ENCODE measurements around the gene THYN1. TPM values are rescaled to one million over a fixed set of nuclear protein-coding genes. Genes with fewer than 3 reads are reported as not detected.
"Not testable (repeated sequence)": the region's sequence is repeated elsewhere in the genome, so short reads cannot be mapped to it uniquely, and the experiment has no call there.

THYN1 gene
- total RNA-seq, 4 donors from 2014 or later: 12.7 to 27.8 (median 17.2) TPM

GRCh38 chr11:134288486-134288885, 35.3 kb upstream of the THYN1 start:
- H3K4me1 ChIP-seq: no peaks in the 10 kb centered on the region
- H3K36me3 ChIP-seq: no peaks in the 10 kb centered on the region
- ATAC-seq: no peak
- H3K27ac ChIP-seq: no peak overlapping the region
- no peaks in the 10 kb centered on the region for H3K27me3 ChIP-seq
- in situ Hi-C loops (cut with MboI; ENCODE audit: low sequenced_read_pairs in 4 of 4): no loop called here
- TF ChIP-seq CTCF (IDR thresholded peaks at IDR 0.05 in 4 of 5, conservative IDR thresholded peaks at IDR 0.05 in 1 of 5): no peak
- TF ChIP-seq POLR2A (IDR thresholded peaks at IDR 0.05): no peak
- no peaks in the 10 kb centered on the region for H3K9me3 ChIP-seq
- H3K4me3 ChIP-seq: no peak overlapping the region
- DNase-seq: no peak
- intact Hi-C loops (cut with DNase I; ENCODE audit: low total_unique reads): no loop called here

- intact Hi-C loops (cut with DNase I; ENCODE audit: low total_unique reads): no loop called here
- no peaks in the 10 kb centered on the region for H3K4me1 ChIP-seq
- H3K36me3 ChIP-seq: no peaks in the 10 kb centered on the region
- peaks cover 0 to under 1% (median 0%) of the 10 kb centered on the region in 3 donors for H3K27me3 ChIP-seq
- no peak overlapping the region for H3K4me3 ChIP-seq
- TF ChIP-seq CTCF (IDR thresholded peaks at IDR 0.05 in 4 of 5, conservative IDR thresholded peaks at IDR 0.05 in 1 of 5) (no peak), POLR2A (IDR thresholded peaks at IDR 0.05) (no peak)
- ATAC-seq: no peak
- DNase-seq: no peak
- H3K9me3 ChIP-seq: no peaks in the 10 kb centered on the region
- in situ Hi-C loops (cut with MboI; ENCODE audit: low sequenced_read_pairs in 4 of 4): no loop called here
- no peak overlapping the region for H3K27ac ChIP-seq
Measured at GRCh38 chr11:134287561-134287960, 34.4 kb upstream of the THYN1 start.

- intact Hi-C loops (cut with DNase I; ENCODE audit: low total_unique reads); ATAC-seq; H3K36me3 ChIP-seq; H3K9me3 ChIP-seq; in situ Hi-C loops (cut with MboI; ENCODE audit: low sequenced_read_pairs in 4 of 4); H3K27ac ChIP-seq; DNase-seq; H3K4me1 ChIP-seq; H3K4me3 ChIP-seq: not testable (repeated sequence)
- H3K27me3 ChIP-seq: peaks cover 0 to 17% (median 0%) of the 10 kb centered on the region in 3 donors
Measured at GRCh38 chr11:134284349-134284748, 31.2 kb upstream of the THYN1 start.

GRCh38 chr11:134283461-134284230, 30.5 kb upstream of the THYN1 start:
- intact Hi-C loops (cut with DNase I; ENCODE audit: low total_unique reads) (no loop called here), in situ Hi-C loops (cut with MboI; ENCODE audit: low sequenced_read_pairs in 4 of 4) (no loop called here)
- Histone ChIP-seq H3K4me3 (no peak overlapping the region), H3K27ac (no peak overlapping the region), H3K27me3 (peaks cover 0 to 22% (median 3%) of the 10 kb centered on the region in 3 donors), H3K4me1 (no peaks in the 10 kb centered on the region), H3K36me3 (no peaks in the 10 kb centered on the region), H3K9me3 (no peaks in the 10 kb centered on the region)
- TF ChIP-seq CTCF (IDR thresholded peaks at IDR 0.05 in 4 of 5, conservative IDR thresholded peaks at IDR 0.05 in 1 of 5) (no peak), POLR2A (IDR thresholded peaks at IDR 0.05) (no peak)
- ATAC-seq (no peak), DNase-seq (no peak)

GRCh38 chr11:134282121-134283045, 29.2 kb upstream of the THYN1 start:
- in situ Hi-C loops (cut with MboI; ENCODE audit: low sequenced_read_pairs in 4 of 4): no loop called here
- Histone ChIP-seq H3K9me3 (no peaks in the 10 kb centered on the region), H3K27me3 (peaks cover 12 to 35% (median 16%) of the 10 kb centered on the region in 3 donors), H3K4me3 (no peak overlapping the region), H3K4me1 (no peaks in the 10 kb centered on the region), H3K27ac (no peak overlapping the region), H3K36me3 (no peaks in the 10 kb centered on the region)
- TF ChIP-seq POLR2A (IDR thresholded peaks at IDR 0.05) (no peak), CTCF (IDR thresholded peaks at IDR 0.05 in 4 of 5, conservative IDR thresholded peaks at IDR 0.05 in 1 of 5) (no peak)
- ATAC-seq (no peak), DNase-seq (no peak)
- intact Hi-C loops (cut with DNase I; ENCODE audit: low total_unique reads): no loop called here

- intact Hi-C loops (cut with DNase I; ENCODE audit: low total_unique reads); in situ Hi-C loops (cut with MboI; ENCODE audit: low sequenced_read_pairs in 4 of 4); ATAC-seq; H3K27ac ChIP-seq; H3K4me3 ChIP-seq; H3K9me3 ChIP-seq; DNase-seq; H3K4me1 ChIP-seq; H3K36me3 ChIP-seq: not testable (repeated sequence)
- H3K27me3 ChIP-seq: peaks cover 20 to 42% (median 23%) of the 10 kb centered on the region in 3 donors
Measured at GRCh38 chr11:134281635-134282034, 28.5 kb upstream of the THYN1 start.

All from gastrocnemius medialis (tissue), 4 donors.